GM23338 (cell line): ENCODE results near the gene RCBTB2. TPM values are rescaled to one million over a fixed set of nuclear protein-coding genes. Genes with fewer than 3 reads are reported as not detected.

ENCODE experiments used
- ATAC-seq: fragments of 200-7000 bp; cut with Tn5 transposase; 3 replicates; pipeline ENCODE4 v1.9.1; 2020
- DNase-seq: peaks from one replicate; pipeline ENCODE4 v3.0.0-alpha.2; 2015; ENCODE audit warnings: low spot score
- H2AFZ ChIP-seq: fragments of 200-600 bp; sonication (generic); 2 replicates; pipeline ENCODE4 v1.8.0; 2016; ENCODE audit warnings: antibody characterized with exemption, mild to moderate bottlenecking, moderate library complexity
- H3F3A ChIP-seq: fragments of 200-600 bp; sonication (generic); replicated peaks from 2 replicates; pipeline ENCODE4 v1.8.0; 2017; ENCODE audit warnings: antibody characterized with exemption, mixed run types, low read depth
- H3K27ac ChIP-seq: fragments of 200-600 bp; sonication (generic); 2 replicates; pipeline ENCODE4 v1.6.1; 2016; ENCODE audit warnings: low read depth
- H3K27me3 ChIP-seq: fragments of 200-600 bp; sonication (generic); 2 replicates; pipeline ENCODE4 v1.8.0; 2016; ENCODE audit warnings: mild to moderate bottlenecking, mixed run types, moderate library complexity; ENCODE audit not compliant: insufficient read depth
- H3K36me3 ChIP-seq: fragments of 200-600 bp; sonication (generic); 2 replicates; pipeline ENCODE4 v1.8.0; 2016; ENCODE audit warnings: mild to moderate bottlenecking; ENCODE audit not compliant: insufficient read depth
- H3K4me1 ChIP-seq: fragments of 200-600 bp; sonication (generic); 2 replicates; pipeline ENCODE4 v1.8.0; 2016; ENCODE audit warnings: mild to moderate bottlenecking, moderate library complexity; ENCODE audit not compliant: insufficient read depth
- H3K4me2 ChIP-seq: fragments of 200-600 bp; sonication (generic); 2 replicates; pipeline ENCODE4 v1.7.1; 2017; ENCODE audit warnings: mixed run types
- H3K4me3 ChIP-seq: fragments of 200-600 bp; sonication (generic); 2 replicates; pipeline ENCODE4 v1.6.1; 2016; ENCODE audit warnings: mixed run types
- H3K79me2 ChIP-seq: fragments of 200-600 bp; sonication (generic); replicated peaks from 2 replicates; pipeline ENCODE4 v1.8.0; 2017; ENCODE audit warnings: mild to moderate bottlenecking; ENCODE audit not compliant: insufficient read depth
- H3K9me2 ChIP-seq: fragments of 200-600 bp; sonication (generic); 2 replicates; pipeline ENCODE4 v1.8.0; 2017; ENCODE audit not compliant: insufficient read depth
- H4K20me1 ChIP-seq: fragments of 200-600 bp; sonication (generic); replicated peaks from 2 replicates; pipeline ENCODE4 v1.8.0; 2017; ENCODE audit warnings: mild to moderate bottlenecking; ENCODE audit not compliant: insufficient read depth
- H3K27ac Mint-ChIP-seq: 2 replicates; pipeline ENCODE4 v1.8.0; 2020; ENCODE audit warnings: inconsistent platforms, mild to moderate bottlenecking, moderate library complexity, mixed read lengths
- H3K27me3 Mint-ChIP-seq: 3 replicates; pipeline ENCODE4 v1.8.0; 2022; ENCODE audit warnings: low read depth, mild to moderate bottlenecking, moderate library complexity, mixed read lengths, inconsistent platforms; ENCODE audit not compliant: insufficient read depth, poor library complexity
- H3K36me3 Mint-ChIP-seq: 3 replicates; pipeline ENCODE4 v1.8.0; 2021; ENCODE audit warnings: low read depth, mild to moderate bottlenecking, inconsistent platforms, moderate library complexity, mixed read lengths
- H3K4me1 Mint-ChIP-seq: 3 replicates; pipeline ENCODE4 v1.8.0; 2020; ENCODE audit warnings: mild to moderate bottlenecking, inconsistent platforms, mixed read lengths
- H3K4me3 Mint-ChIP-seq: 3 replicates; pipeline ENCODE4 v1.8.0; 2021; ENCODE audit warnings: moderate library complexity, mild to moderate bottlenecking, inconsistent platforms, mixed read lengths
- H3K9me3 Mint-ChIP-seq: 3 replicates; pipeline ENCODE4 v1.8.0; 2020; ENCODE audit warnings: moderate library complexity, mild to moderate bottlenecking, inconsistent platforms, mixed read lengths
- CREB1 ChIP-seq: fragments of 250-450 bp; sonication (Bioruptor Pico); IDR thresholded peaks from 2 replicates; pipeline ENCODE4 v1.5.0; 2020; ENCODE audit warnings: low read depth, mild to moderate bottlenecking, moderate library complexity
- CTCF ChIP-seq, 2 experiments: fragments of 200-600 bp in 1 of 2; sonication (generic) in 1 of 2; conservative IDR thresholded peaks; 2 replicates each; pipeline versions ENCODE4 v1.5.1 to v1.6.1; 2016 to 2017; ENCODE audit warnings: antibody characterized with exemption in 2 of 2, low read depth in 2 of 2, mild to moderate bottlenecking in 2 of 2, moderate library complexity in 1 of 2
- ETS1 ChIP-seq: IDR thresholded peaks from 2 replicates; pipeline ENCODE4 v1.6.1; 2016; ENCODE audit warnings: antibody characterized with exemption
- EZH2 ChIP-seq: fragments of 200-600 bp; sonication (generic); IDR thresholded peaks from one replicate; pipeline ENCODE4 v1.8.0; 2017; ENCODE audit warnings: antibody characterized with exemption, mild to moderate bottlenecking, low read depth; ENCODE audit not compliant: unreplicated experiment
- EZH2phosphoT487 ChIP-seq: fragments of 200-600 bp; sonication (generic); IDR thresholded peaks from one replicate; pipeline ENCODE4 v1.8.1; 2018; ENCODE audit warnings: antibody characterized with exemption; ENCODE audit not compliant: unreplicated experiment
- JUNB ChIP-seq: IDR thresholded peaks from one replicate; pipeline ENCODE4 v1.6.1; 2016; ENCODE audit warnings: antibody characterized with exemption; ENCODE audit not compliant: unreplicated experiment
- NANOG ChIP-seq: IDR thresholded peaks from 2 replicates; pipeline ENCODE4 v1.6.1; 2016; ENCODE audit warnings: antibody characterized with exemption, borderline replicate concordance
- POLR2AphosphoS5 ChIP-seq: IDR thresholded peaks from 2 replicates; pipeline ENCODE4 v1.6.1; 2016; ENCODE audit warnings: antibody characterized with exemption, low read depth
- REST ChIP-seq: IDR thresholded peaks from one replicate; pipeline ENCODE4 v1.6.1; 2018; ENCODE audit warnings: antibody characterized with exemption; ENCODE audit not compliant: unreplicated experiment
- STAT1 ChIP-seq: IDR thresholded peaks from one replicate; pipeline ENCODE4 v1.6.1; 2016; ENCODE audit warnings: antibody characterized with exemption; ENCODE audit not compliant: unreplicated experiment
- ZNF114 ChIP-seq: fragments of 250-450 bp; sonication (Bioruptor Pico); IDR thresholded peaks from 2 replicates; pipeline ENCODE4 v1.5.0; 2020; ENCODE audit warnings: mild to moderate bottlenecking, moderate library complexity
- ZNF331 ChIP-seq: fragments of 250-450 bp; sonication (Bioruptor Pico); IDR thresholded peaks from 2 replicates; pipeline ENCODE4 v1.5.0; 2020; ENCODE audit warnings: low read depth, mild to moderate bottlenecking, moderate library complexity
- ZNF462 ChIP-seq: fragments of 250-450 bp; sonication (Bioruptor Pico); IDR thresholded peaks from 2 replicates; pipeline ENCODE4 v1.5.0; 2020; ENCODE audit warnings: mild to moderate bottlenecking, moderate library complexity
- polyA plus RNA-seq: library from polyadenylated mRNA; unstranded; fragments of >200 nt; fragmentation: Nextera tagmentation; extraction: Ambion mirVana; gene quantifications from 2 replicates; pipeline ENCODE4 v1.2.1, GENCODE V29; 2016
- total RNA-seq: library from RNA; depleted of rRNA; stranded (reverse); fragments of >200 nt; shearing (Covaris generic); gene quantifications from 2 replicates; pipeline ENCODE4 v1.2.3, GENCODE V29; 2014

RCBTB2 gene
- total and polyA plus RNA-seq, 2 experiments from 2014 or later, result 8.1 to 20.8 TPM

- Histone ChIP-seq H3K27ac (no peak overlapping the region), H3K4me1 (peaks cover 6% of the 10 kb centered on the region; the same call in 1 of the 2 replicates), H3F3A (no peaks in the 10 kb centered on the region), H3K36me3 (no peaks in the 10 kb centered on the region), H3K79me2 (no peaks in the 10 kb centered on the region), H3K4me3 (no peak overlapping the region), H4K20me1 (no peaks in the 10 kb centered on the region), H3K27me3 (no peaks in the 10 kb centered on the region), H3K9me2 (no peaks in the 10 kb centered on the region), H2AFZ (no peak overlapping the region), H3K4me2 (no peak overlapping the region)
- no peak overlapping the region for H3K4me3 Mint-ChIP-seq
- H3K9me3 Mint-ChIP-seq, result no peaks in the 10 kb centered on the region
- ATAC-seq (no peak), DNase-seq (no peak)
- no peak for TF ChIP-seq JUNB
- no peak for TF ChIP-seq STAT1
- no peak for TF ChIP-seq CREB1 (CRISPR knock-in tag)
- no peak for TF ChIP-seq ETS1
- TF ChIP-seq CTCF (conservative IDR thresholded peaks at IDR 0.05; ENCODE audit: low read depth in 2 of 2), result no peak
- TF ChIP-seq EZH2phosphoT487, result no peak
- TF ChIP-seq ZNF331, result no peak
- no peak for TF ChIP-seq ZNF114
- no peak for TF ChIP-seq POLR2AphosphoS5
- no peak for TF ChIP-seq REST
- TF ChIP-seq NANOG, result no peak
- TF ChIP-seq EZH2, result no peak
- no peak for TF ChIP-seq ZNF462 (CRISPR knock-in tag)
- H3K27me3 Mint-ChIP-seq, result no peaks in the 10 kb centered on the region
- peaks cover 17% of the 10 kb centered on the region for H3K36me3 Mint-ChIP-seq
- H3K27ac Mint-ChIP-seq, result no peak overlapping the region
- H3K4me1 Mint-ChIP-seq, result peaks cover 14% of the 10 kb centered on the region
Observed at GRCh38 chr13:48492470-48493065, 40.3 kb downstream of the RCBTB2 start.
